T1000 (cell line): ENCODE measurements around the gene ANKRD53.

Experiments
- DNase-seq: peaks from one replicate; lab custom pipeline; 2025; ENCODE audit warnings: mixed read lengths; lab: John Stamatoyannopoulos, UW

Gene ANKRD53

DNA sequence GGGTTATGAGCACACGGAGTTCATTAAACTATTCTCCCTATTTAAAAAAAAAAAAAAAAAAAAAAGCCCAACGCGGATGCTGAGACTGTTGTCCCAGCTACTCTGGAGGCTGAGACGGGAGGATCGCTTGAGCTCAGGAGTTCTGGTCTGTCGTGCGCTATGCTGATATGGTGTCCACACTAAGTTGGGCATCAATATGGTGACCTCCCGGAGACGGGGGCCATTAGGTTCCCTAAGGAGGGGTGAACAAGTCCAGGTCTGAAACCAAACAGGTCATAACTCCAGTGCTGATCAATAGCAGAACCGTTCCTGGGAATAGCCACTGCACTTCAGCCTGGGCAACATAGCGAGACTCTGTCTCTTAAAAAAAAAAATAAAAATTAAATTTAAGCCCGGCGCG, 12.9 kb upstream of the ANKRD53 start:
- no peak for DNase-seq

- no peak for DNase-seq
Measured at GRCh38 chr2:70966681-70967080, 11.7 kb upstream of the ANKRD53 start.

- DNase-seq = no peak
Measured at GRCh38 chr2:70967189-70967588, 11.2 kb upstream of the ANKRD53 start.

- DNase-seq = no peak
Measured at GRCh38 chr2:70974592-70974991, 3.8 kb upstream of the ANKRD53 start.

DNA sequence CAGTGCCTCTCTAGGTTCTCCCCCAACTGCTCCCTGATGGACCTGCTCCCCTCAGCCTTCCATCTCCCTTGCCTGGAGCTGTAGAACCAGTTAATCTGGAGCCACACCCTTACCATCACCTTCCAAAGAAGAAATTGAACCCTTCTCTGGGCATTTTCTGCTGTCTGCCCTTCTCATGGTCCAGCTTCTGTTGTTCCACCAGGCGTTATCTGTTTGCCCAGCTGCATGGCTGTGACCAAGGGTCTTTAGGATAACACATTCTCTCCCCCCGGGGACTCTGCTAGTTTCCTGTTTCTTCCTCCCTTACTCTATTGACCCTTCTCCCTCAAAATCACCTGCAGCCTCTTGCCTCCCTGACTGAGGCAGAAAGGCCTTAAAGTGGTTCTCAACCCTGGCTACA, 3.2 kb upstream of the ANKRD53 start:
- no peak for DNase-seq

DNA sequence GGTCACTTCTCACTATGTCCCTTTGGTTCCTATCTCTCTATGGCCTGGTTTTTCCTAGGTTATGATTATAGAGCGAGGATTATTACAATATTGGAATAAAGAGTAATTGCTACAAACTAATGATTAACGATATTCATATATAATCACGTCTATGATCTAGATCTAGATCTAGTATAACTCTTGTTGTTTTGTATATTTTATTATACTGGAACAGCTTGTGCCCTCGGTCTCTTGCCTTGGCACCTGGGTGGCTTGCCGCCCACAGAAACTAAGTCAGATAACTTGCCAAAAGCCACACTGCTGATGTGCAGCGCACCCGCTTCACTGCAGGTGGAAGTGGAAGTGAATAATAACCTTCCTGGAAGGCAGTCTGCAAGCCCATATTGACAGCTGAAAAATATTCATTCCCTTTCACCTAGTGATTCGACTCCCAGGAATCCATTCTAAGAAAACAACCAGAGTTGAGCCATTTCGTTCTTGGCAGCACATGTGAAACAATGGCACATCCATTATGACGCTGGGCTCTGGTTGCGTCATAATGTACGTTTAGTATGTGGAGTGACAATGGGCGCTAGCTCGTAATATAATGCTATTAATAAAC, 725 bp upstream of the ANKRD53 start:
- DNase-seq = no peak

DNA sequence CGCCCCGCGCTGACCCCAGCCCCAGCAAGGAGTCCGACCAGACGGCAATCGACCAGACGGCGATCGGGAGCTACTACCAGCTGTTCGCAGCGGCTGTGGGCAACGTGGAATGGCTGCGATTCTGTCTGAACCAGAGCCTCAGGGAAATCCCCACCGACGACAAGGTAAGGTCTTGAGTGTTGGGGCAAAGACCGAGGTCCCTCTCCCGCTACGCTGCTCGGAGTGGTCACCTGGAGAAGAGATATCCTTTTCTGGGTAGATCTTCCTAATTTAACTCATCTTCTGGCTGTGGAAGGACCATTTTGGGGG, 704 bp downstream of the ANKRD53 start:
- DNase-seq = no peak

- DNase-seq = no peak
Measured at GRCh38 chr2:70979626-70980025, 1.2 kb downstream of the ANKRD53 start.

- DNase-seq = no peak
Measured at GRCh38 chr2:70981421-70981820, 3.0 kb downstream of the ANKRD53 start.

DNA sequence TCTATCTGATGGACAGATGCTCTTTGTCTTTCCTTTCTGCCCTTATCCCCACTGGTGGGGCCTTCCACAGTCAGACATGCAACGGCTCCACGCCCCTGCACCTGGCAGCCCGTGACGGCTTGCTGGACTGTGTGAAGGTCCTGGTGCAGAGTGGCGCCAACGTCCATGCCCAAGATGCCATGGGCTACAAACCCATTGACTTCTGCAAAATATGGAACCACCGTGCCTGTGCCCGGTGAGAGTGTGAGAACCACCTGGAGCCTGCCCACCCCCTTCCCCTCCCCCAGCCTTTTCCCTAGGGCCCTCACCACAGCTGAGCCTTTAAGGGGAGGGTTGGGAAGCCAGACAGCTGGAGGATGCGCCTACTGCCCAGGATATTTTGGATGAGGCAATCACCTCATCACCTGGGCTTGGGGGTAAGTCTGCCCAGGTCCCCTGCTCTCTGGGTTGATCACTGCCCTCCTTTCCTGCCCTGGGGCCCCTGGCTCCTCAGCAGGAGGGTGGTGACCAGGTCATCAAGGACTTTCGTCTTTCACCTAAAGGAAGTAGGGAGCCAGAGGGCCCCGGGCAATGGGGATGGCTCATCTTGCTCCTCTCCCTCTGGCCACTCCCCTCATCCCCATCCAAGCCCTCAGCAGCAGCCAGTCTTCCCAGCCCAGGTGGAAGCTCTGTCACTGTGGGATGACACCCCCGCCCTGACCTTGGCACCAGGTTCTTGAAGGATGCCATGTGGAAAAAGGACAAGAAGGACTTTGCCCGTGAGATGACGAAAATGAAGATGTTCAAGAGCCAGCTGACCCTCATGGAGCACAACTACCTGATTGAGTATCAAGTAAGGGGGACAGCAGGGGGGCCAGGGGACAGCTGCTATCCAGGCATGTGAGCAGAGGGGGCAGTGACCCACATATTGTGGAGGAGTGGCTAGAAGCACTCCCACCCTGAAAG, 3.7 kb downstream of the ANKRD53 start:
- DNase-seq = no peak

GRCh38 chr2:70982971-70983370, 4.5 kb downstream of the ANKRD53 start:
- no peak for DNase-seq

- no peak for DNase-seq
Measured at GRCh38 chr2:70983506-70984227, 5.2 kb downstream of the ANKRD53 start.

GRCh38 chr2:70984228-70984575, 5.8 kb downstream of the ANKRD53 start:
- no peak for DNase-seq

DNA sequence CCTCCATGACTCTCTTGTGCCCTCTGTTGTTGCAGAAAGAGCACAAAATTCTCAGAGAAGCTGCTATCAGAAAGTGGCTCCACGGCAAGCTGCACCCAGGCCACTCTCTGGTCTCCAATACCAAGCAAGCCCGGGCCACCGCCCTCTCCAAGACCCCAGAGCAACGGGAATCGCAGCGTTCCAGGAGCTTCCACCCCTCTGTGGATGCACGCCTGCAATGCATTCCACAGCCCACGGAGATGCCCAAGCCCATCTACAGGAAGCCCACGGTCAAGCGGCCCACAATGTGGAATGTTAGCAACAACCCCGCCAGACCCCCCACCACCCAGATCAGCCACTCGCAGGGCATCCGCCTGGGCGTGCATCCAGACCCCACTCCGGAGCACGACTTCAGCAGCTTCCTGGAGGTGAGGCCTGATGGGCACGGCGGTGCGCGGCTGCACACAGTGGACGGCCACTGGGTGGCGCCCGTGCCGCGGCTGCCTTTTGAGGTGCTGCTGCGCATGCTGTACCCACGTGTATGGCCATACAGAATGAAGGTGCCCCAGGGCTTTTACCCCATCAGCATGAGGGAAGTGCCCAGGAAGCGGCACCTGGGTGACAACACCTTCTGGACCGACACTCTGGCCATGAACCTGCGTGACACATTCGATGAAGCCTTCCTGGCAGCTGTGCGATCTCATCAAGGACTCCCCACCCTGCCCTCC, 6.3 kb downstream of the ANKRD53 start:
- DNase-seq = no peak

GRCh38 chr2:70985283-70985688, 6.9 kb downstream of the ANKRD53 start:
- no peak for DNase-seq

- no peak for DNase-seq
Measured at GRCh38 chr2:70985956-70986355, 7.5 kb downstream of the ANKRD53 start.

DNA sequence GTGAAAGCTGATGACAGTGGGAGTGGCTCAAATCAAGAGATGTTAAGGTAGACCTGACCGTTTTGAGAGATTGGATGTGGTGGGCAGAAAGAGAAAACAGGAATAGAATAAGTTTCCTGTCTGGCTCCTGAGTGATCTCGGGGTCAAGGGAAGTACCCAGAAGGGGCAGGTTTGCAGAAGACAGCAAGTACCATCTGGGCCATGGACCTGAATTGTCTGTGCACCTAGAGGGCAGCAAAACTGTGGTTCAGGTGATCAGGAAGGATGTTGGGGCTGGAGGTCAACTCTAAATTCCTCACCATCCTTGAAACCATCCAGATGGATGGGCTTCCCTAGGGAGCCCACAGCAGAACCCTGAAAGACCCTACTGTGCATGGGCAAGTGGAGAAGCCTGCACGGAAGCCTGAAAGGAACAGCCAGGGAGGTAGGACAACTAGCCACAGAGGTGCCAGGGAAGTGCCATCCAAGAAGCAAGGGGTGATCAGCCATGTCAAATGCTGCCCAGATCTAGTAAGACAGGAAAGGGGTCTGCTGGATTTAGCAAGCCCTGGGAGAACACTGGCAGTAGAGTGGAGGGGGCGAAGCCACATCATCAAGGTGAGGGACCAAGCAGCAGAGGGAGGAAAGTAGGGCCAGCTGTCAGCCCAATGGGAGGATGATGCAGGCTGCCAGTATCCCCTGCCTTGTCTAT, 8.2 kb downstream of the ANKRD53 start:
- no peak for DNase-seq

DNA sequence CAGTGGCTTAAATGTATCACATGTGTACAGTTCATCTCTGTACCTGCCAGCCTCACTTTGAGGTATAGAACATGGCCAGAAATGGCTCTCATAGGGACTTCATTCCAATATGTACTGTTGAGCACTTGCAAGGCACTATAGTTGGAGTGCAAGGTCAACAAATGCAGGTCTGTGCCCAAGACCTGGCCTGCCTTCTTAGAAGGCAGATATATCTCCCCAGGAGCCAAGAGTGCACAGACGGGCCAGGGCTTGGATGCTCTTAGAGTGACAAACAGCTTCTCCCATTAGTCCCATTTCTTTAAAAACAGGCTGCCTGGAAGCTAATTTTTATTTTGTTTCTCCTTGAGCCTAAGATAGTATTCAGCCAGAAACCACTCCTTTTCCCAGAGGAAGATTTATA, 9.0 kb downstream of the ANKRD53 start:
- no peak for DNase-seq

GRCh38 chr2:70988151-70988550, 9.7 kb downstream of the ANKRD53 start:
- DNase-seq = no peak

DNA sequence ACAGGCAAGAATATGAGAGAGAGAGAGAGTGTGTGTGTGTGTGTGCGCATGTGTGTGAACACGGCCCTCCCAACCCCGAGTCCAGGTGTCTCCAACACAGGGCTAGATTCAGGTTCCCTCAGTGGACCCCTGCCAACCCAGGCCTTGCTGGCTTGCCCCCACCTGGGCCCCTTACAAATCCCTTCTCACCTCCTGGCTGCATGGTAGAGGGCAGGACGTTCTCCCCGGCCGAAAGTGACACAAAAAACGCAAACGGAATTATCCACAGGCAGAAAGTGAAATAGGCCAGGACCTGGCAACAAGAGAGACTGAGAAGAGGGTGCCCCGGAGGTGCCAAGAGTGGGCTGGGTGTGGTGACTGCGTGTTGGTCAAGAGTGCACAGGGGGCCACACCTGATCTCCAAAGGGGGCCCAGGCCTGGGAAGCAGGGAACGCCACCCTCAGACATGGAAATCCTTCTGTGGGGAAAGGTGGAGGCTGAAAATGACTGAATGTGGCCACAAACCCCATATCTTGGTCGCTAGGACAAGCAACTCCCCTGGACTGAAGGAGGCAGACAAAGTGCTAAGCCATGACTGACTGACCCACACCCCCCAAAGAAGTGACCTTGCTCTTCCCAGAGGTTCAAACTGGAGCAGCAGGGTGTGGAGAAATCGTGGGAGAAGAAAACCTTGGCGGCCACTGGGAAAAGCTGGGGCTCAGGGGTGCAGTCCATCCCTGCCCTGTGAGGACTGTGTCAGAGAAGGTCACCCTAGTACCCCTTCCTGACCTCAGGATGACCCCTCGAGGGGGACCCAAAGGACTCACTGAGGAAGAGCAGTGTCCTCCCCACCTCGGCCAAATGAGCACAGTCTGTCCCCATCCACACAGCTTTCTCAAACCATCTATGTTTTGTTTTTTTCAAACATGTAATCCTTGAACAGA, 10.6 kb downstream of the ANKRD53 start:
- no peak for DNase-seq

GRCh38 chr2:70990216-70990615, 11.8 kb downstream of the ANKRD53 start:
- no peak for DNase-seq
